HG03045 (cell line): ENCODE measurements around the gene PUS1.

Experiments
- ATAC-seq: cut with Tn5 transposase; IDR thresholded peaks from one replicate; pipeline ENCODE4 v1.9.1; 2021; ENCODE audit warnings: mild to moderate bottlenecking, moderate library complexity; ENCODE audit not compliant: unreplicated experiment

The PUS1 gene

DNA sequence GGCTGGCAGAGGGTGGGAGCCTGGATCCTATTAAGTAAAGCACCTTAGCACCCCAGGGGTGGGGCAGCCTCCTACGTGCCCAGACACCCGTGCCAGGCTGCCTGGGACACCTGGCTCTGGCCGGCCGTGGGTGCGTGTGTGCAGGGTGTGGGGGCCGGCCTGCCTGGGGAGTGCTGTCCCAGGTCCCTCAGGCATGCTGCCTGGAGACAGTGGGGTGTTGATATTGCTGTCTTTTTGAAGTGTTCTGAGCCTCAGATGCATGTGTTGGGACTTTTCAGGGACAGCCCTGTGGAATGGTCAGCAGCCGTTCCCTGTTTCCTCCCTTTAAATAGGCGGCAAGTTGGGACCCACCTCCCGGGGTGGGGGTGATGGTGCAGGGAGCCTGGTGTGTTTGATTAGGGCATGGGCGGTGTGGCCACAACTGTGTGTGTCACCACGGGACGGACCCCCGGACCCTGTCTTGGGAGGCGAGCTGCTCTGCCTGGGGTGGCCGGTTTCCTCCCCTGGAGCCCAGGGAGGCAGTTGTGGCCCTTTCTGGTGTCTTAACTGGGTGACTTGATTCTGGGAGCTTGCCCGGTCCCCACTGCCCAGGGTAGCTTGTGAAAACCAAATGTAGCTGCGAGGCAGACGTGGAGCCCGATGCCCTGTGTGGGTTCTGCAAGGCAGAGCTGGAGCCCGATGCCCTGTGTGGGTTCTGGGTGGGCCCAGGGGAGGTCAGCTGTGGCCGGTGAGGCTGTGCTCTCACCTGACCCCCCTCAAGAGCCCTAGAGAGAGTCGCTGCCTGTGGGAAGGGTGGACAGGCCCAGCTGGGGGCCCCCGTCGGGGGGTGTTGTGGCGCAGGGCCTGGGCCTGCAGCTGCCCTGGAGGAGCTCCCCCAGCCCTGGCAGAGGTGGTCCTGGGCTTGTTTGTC lies 26.5 kb upstream of the PUS1 start:
- no peak for ATAC-seq

DNA sequence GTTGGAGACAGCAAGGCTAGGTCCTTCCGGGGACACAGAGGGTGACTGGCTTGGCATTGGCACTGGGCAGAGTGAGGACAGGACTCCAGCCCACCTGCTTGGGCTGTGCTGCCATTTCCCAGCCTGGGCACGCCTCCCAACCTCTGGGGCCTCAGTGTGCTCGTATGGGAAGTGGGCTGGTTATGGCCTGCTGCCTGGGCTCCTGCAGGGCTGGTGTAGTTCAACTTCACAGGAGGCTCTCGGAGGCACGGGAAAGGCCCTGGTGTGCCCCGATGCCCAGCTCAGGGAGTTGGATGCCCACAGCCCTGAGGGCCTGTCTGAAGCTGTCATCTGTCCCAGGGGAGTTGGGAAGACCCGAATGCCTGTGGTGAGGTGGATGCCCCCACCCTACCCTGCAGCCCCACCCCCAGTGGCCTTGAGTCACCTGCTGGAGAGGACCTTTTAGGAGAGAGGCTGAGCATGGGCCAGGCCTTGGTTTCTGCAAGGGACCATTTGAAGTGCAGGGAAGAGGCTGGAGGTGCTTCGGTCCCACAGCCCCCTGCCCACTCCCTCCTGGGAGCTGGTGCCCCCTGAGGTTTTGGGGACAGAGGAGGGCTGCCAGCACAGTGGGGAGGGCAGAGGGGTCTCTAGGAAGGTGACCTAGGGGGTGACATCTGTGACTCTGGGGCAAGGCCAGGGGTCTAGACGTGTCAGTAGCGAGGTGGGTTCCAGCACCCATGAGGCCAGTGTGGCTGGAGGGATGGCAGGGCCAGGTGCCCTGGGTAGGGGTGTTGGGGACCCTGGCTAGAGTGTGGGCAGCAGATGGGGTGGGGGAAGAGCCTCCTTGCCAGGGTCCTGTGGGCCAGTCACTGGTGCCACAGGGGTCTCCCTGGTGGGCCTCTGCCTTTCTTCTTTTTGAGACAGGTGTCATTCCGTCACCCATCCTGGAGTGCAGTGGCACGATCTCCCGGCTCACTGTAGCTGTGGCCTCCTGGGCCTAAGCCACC lies 25.5 kb upstream of the PUS1 start:
- no peak for ATAC-seq

DNA sequence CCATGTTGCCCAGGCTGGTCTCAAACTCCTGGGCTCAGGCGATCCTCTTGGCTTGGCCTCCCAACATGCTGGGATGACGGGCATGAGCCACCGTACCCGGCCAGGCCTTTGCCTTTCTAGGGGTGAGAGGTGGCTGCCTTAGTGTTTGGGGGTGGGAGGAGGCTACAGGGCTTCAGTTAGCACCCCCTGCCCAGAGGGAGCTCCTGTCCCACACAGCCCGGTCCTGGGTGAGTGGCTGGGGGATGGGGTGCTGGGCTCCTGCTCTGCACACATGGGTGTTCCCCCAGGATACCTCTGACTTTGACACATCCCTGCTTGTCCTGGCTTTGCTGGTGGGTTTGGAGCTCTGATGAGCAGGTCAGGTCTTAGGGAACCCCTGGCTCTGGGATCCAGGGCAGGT lies 24.7 kb upstream of the PUS1 start:
- no peak for ATAC-seq

DNA sequence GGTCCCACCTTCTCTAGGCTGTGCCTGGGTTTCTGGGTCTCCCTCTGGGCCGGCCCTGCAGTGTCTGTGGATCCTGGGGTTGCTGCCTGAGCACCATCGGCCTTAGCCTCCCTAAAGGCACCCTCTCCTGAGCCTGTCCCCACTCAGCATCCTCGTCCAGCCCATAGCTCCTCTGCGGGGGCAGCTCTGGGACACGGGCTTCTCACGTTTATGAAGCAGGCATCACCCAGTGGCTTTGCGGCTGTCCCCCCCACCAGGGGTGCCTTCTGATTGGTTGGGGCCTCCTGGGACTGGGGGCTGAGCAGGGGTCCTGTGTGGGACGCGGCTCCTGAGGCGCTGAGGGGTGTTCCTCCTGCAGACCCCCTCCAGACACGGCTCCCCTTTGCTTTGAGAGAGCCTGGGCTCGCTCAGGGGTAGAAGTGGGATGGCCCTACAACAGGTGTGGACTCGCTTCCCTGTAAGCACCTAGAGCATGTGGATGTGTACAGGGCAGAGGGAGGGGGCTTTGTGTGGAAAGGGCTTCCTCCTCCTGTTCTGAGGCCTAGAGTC lies 23.9 kb upstream of the PUS1 start:
- no peak for ATAC-seq

DNA sequence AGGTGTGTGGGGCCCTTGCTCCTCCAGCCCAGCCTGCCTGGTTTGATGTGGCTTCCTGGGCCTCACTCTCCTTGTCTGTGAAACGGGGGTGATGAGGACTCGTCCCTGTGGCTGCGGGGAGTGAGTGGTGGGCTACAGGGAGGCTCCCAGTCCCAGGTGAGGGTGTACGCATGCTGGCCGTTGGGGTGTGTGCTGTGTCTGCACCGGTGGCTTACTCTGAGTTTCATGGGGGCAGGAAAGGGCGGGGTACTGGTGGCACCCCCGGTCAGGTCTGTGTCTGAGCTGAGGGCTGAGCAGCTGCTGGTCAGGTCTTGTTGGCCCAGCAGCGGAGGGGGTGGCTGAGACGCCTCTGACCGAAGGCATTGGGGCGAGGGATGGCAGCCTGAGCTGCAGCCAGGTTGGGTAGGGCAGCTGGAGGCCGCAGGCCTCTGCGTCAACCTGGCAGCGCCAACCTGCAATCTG lies 23.4 kb upstream of the PUS1 start:
- no peak for ATAC-seq

DNA sequence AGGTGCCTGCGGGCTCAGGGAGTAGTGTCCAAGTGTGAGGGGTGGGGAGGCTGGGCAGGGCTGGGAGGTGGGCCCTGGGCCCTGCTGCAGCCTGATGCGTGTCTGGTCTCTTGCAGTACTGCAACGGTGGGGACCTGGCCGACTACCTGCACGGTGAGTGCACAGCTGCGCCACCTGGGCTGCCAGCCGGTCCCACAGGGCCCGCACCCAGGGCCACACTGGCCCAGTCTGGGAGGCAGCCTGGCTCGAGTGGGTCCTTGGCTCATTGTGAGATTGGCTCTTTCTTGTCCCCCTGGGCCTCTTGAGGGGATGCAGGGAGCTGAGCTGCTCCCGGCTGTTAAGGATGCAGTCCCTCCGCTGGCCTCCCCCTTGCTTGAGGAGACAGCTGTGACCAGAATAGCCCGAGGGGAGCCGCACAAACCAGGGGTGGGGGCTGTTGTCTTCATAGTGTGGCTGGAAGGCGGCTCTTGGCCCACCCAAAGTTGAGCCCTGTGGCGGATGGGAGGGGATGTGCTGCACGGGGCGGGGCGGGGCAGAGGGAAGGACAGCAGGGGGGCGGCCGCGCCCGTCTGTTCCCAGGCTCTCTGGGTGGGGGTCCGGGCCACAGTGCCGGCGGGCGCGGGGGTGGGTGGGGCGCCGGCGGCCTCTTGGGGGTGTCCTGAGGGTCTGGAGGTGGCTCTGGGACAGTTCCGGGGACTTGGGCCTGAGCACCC lies 21.5 kb upstream of the PUS1 start:
- no peak for ATAC-seq

DNA sequence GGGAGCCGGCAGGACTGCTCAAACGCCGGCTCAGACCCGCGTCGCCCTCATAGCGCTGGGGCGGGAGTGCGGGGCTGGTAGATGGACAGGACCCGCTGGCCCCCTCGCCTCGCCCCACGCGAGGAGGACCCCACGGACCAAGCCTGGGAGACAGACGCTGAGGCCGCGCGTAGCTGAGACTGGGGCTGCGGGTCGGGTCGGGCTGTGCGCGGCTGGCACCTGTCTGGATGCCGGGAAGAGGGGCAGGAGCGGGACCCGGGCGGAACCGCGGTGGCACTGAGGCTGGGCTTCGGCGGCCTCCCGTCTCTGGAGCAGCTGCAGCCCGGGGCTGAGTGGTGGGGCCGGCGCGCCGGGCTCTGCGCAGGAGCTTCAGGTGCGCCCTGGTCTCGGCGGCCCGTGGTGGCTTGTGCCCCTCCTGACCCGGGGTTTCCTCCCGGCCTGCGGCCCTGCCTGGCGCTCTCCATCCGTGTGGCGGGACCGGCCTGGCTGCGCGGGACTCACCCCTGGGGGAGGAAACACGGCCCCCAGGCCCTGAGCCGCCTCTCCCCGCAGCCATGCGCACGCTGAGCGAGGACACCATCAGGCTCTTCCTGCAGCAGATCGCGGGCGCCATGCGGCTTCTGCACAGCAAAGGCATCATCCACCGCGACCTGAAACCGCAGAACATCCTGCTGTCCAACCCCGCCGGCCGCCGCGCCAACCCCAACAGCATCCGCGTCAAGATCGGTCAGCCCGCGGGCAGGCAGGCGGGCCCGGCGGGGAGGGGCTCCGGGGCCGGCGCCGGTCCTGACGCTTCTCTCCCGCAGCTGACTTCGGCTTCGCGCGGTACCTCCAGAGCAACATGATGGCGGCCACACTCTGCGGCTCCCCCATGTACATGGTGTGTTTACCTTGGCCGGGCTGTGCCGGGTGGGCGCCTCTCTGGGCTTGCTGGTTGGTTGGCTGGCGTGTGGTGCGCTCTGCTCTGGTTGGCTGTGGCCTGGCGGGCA lies 20.7 kb upstream of the PUS1 start:
- ATAC-seq = no peak

DNA sequence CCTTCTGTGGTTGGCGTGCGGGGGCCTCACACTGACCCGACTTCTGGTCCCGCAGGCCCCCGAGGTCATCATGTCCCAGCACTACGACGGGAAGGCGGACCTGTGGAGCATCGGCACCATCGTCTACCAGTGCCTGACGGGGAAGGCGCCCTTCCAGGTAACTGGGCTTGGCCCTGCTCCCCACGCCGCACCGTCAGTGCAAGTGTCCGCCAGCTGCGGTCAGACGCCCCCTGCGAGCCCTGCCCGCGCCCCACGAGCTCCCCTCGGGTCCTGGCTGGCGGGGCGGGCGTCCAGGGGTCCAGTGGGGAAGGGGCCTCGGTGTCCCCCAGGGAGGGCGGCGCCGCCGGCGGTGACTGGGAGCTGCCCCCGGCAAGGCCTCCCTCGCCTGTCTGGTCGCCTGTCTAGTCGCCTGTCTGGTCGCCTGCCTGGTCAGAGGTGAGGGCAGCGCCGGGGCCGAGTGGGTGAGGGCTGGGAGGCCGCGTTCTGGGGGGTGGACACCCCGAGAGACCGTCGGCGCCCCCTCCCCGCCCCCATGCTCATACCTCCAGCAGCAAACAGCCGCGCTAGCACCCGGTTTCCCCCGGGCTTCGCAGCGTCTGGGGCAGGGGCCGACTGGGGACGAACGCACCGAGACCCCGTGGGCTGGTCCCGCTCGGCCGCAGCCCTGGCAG lies 19.9 kb upstream of the PUS1 start:
- no peak for ATAC-seq

DNA sequence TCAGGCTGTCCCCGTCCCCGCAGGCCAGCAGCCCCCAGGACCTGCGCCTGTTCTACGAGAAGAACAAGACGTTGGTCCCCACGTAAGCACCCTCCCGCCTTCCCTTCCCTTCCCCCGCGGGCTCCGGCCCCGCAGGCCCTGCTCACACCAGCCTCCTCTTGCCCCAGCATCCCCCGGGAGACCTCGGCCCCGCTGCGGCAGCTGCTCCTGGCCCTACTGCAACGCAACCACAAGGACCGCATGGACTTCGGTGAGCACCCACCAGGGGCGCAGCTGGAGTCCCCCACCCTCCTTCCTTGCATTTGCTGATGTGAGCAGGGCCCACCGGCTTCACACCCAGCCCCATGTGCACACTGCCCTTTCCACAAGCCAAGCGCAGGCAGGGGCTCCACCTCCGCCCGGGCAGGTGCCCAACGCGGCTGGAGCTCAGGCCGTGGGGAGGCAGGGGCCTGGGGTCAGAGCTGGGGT lies 19.3 kb upstream of the PUS1 start:
- ATAC-seq = no peak

DNA sequence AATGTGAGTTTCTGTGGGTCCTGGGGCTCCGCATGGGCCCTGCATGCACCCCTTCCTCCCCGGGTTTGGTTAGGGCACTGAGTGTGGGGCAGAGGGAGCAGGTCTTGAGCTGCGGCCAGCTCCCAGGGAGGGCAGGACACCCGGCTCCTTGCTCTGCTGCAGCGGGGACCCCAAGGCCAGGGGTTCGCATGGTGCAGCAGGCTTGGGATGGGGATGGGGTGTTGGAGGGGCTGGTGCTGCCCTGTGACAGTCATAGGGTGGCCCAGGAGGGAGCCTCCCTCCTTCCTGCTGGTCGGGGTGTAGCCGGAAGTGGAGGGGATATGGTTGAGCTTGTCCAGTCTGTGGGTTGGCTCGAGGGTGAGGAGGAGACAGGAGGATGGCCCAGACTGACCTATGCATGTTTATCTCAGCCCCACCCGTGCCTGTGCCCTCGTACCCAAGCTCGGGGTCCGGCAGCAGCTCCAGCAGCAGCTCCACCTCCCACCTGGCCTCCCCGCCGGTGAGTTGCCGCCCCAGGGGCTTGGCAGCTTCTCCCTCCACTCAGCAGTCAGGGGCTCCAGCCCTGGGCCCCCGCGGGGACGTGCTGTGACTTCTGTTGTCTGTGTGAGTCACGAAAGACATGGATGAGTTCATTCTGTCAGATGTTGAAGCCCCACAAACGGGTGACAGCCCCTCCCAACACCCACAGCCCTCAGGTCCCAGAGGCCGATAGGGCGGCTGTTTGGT lies 18.6 kb upstream of the PUS1 start:
- ATAC-seq = no peak

DNA sequence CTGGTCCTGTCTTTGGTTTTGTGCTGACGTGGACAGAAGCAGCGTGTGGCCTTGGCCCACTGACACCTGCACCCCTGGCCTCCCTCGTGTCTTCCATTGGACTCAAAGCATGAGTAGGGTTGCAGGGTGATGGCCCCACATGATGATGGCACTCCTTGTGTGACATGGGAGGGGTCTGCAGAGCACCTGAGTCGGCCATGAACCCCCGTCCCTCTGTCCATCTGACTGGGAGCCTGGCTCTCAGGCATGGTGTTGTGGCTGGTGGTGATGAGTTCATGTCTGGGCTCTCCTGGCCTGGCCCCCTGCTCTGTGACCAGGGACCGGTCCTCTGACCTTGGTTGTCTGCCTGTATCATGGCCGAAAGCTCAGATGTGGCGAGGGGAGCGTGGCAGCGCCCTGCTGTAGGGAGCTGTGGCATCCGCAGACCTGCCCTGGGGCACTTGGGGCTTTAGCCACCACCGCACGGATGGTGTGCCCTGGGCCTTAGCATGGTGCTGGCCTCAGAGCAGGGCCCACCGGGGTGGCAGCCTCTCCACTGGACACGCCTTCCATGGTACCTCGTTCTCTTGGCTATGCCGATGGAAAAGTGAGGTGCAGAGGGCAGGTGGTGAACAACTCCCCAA lies 17.9 kb upstream of the PUS1 start:
- no peak for ATAC-seq

DNA sequence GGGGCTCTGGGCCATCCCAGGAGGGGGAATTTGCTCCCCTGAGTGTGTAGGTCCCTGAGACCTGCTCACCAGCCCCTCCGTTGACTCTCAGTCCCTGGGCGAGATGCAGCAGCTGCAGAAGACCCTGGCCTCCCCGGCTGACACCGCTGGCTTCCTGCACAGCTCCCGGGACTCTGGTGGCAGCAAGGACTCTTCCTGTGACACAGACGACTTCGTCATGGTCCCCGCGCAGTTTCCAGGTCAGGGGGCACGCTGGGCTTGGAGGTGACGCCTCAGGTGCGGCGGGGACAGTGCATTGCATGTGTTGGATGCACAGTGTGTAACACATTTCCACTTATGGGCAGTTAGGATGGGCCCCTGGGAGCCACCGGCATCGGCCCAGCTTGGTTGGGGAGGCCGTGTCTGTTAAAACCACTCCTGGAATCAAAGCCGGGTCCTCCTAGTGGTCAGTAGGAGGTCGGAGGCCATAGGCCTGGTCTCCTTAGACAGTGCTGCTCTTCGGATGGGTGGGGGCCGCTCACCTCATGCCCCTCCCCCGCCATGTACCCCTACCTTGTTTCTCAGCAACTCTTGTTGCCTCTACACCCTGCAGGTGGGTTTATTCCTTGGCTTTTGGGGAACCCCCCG lies 17.1 kb upstream of the PUS1 start:
- no peak for ATAC-seq

DNA sequence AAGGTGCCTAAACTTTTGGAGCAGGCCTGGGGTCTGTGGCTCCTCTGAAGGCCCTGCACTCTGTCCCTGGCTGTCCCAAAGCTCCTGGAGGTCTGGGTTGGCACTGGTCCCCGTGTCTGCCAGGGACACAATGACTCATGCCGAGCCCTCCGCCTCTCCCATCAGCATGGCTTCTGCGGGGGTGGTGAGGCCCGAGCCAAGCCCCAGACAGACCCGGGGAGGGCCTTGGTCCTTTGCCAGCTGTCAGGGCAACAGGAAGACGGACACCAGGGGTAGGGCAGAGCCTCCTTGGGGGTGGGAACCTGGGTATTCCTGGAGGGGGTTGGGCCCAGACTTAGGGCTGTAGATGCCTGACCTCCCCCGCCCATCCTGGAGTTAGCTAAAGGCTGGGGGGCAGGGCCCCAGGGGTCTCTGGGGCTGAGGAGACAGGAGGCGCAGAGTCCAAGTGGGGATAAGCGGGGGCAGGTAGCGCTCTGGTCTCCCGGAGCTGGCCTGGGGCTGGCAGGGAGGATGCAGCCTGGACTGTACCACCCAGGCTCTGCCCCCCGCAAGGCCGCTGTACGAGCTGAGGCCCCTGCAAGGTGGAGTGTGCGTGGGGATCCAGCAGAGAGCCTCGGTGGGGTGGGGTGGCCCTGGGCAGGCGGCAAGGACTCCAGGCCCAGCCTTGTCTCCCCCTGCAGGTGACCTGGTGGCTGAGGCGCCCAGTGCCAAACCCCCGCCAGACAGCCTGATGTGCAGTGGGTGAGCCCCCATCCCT lies 16.4 kb upstream of the PUS1 start:
- ATAC-seq = no peak

DNA sequence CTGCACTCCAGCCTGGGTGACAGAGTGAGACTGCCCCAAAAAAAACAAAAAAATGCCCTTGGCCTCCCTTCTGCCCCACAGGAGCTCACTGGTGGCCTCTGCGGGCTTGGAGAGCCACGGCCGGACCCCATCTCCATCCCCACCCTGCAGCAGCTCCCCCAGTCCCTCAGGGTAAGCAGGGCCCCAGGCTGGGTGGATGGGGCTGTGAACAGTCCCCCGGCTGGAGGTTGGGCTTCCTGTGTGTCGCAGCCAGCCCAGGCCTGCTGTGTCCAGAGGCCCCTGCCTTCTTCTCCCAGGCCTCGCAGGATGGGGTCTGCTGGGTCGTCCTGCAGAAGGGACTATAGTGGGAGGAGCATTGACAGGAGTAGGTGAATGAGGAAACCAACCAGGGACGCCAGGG lies 15.4 kb upstream of the PUS1 start:
- no peak for ATAC-seq

DNA sequence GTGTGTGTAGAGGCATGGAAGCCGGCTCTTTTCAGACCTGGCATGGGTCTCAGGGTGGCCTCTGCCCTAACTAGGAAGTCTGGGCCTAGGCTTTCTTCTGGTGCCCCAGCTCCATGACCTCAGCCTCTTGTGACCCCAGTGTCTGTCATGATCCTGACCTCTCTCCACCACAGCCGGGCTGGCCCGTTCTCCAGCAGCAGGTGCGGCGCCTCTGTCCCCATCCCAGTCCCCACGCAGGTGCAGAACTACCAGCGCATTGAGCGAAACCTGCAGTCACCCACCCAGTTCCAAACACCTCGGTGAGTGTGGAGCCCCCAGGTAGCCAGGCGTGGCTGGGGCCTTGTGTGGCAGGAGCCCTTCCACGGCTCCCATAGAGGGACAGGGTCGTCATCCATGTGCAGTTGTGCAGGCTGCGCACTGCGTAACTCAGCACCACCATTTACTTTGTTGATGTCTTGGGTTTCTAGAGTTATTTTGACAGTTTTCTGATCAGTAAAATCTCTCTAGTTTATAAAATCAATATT lies 14.8 kb upstream of the PUS1 start:
- no peak for ATAC-seq

DNA sequence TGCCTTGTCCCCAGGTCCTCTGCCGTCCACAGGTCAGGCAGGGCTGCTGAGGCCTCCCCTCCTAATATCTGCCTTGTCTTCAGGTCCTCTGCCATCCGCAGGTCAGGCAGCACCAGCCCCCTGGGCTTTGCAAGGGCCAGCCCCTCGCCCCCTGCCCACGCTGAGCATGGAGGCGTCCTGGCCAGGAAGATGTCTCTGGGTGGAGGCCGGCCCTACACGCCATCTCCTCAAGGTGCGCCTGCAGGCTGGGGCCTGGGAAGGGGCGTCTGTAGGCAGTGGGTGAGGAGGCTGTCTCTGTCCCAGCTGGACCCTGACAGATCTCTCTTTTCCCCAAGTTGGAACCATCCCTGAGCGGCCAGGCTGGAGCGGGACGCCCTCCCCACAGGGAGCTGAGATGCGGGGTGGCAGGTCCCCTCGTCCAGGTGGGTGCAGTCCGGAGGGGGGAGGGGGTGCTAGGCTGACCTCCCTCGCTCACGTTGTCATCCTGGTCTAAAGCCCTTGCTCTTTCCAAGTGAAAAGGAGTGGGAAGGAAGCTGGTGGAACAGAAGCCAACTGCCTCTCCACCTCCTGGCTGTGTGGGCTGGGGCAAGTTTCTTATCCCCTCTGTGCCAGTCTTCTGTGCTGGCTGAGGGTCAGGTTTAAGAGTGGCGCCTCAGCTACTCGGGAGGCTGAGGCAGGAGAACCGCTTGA lies 13.9 kb upstream of the PUS1 start:
- no peak for ATAC-seq
